HEK293 (cell line): ENCODE data around the gene TNFRSF18.

Source experiments
- HIC1 ChIP-seq: fragments of 450-650 bp; formaldehyde crosslinking; IDR thresholded peaks from 2 replicates; pipeline ENCODE4 v1.5.1; 2016; ENCODE audit warnings: missing biosample characterization, missing genetic modification characterization
- HOXC10 ChIP-seq: sonication (generic); formaldehyde crosslinking; IDR thresholded peaks from 2 replicates; pipeline ENCODE4 v1.8.1; 2023; ENCODE audit warnings: mild to moderate bottlenecking, missing genetic modification reagents
- KLF9 ChIP-seq: fragments of 450-650 bp; formaldehyde crosslinking; IDR thresholded peaks from 2 replicates; pipeline ENCODE4 v1.5.1; 2016; ENCODE audit warnings: missing biosample characterization, missing genetic modification characterization, low read depth
- SP3 ChIP-seq: fragments of 450-650 bp; formaldehyde crosslinking; IDR thresholded peaks from 2 replicates; pipeline ENCODE4 v1.5.1; 2016; ENCODE audit warnings: missing biosample characterization, missing genetic modification characterization
- YY2 ChIP-seq: fragments of 450-650 bp; formaldehyde crosslinking; IDR thresholded peaks from 2 replicates; pipeline ENCODE4 v1.5.1; 2016; ENCODE audit warnings: missing biosample characterization, missing genetic modification characterization
- ZNF112 ChIP-seq: fragments of 450-650 bp; formaldehyde crosslinking; IDR thresholded peaks from 2 replicates; pipeline ENCODE4 v1.5.0; 2017; ENCODE audit warnings: missing biosample characterization, missing genetic modification characterization
- ZNF133 ChIP-seq: fragments of 450-650 bp; formaldehyde crosslinking; IDR thresholded peaks from 2 replicates; pipeline ENCODE4 v1.5.1; 2016; ENCODE audit warnings: missing biosample characterization, missing genetic modification characterization
- ZNF169 ChIP-seq: fragments of 450-650 bp; formaldehyde crosslinking; IDR thresholded peaks from 2 replicates; pipeline ENCODE4 v1.5.1; 2016; ENCODE audit warnings: missing biosample characterization, missing genetic modification characterization
- ZNF239 ChIP-seq: fragments of 450-650 bp; formaldehyde crosslinking; IDR thresholded peaks from 2 replicates; pipeline ENCODE4 v1.5.1; 2016; ENCODE audit warnings: missing biosample characterization, missing genetic modification characterization
- ZNF248 ChIP-seq: fragments of 450-650 bp; formaldehyde crosslinking; IDR thresholded peaks from 2 replicates; pipeline ENCODE4 v1.5.1; 2017; ENCODE audit warnings: missing biosample characterization, missing genetic modification characterization
- ZNF26 ChIP-seq: fragments of 450-650 bp; formaldehyde crosslinking; IDR thresholded peaks from 2 replicates; pipeline ENCODE4 v1.5.1; 2016; ENCODE audit warnings: missing biosample characterization, missing genetic modification characterization
- ZNF404 ChIP-seq: fragments of 450-650 bp; formaldehyde crosslinking; IDR thresholded peaks from 2 replicates; pipeline ENCODE4 v1.5.1; 2017; ENCODE audit warnings: missing biosample characterization, missing genetic modification characterization
- ZNF423 ChIP-seq: fragments of 450-650 bp; formaldehyde crosslinking; IDR thresholded peaks from 2 replicates; pipeline ENCODE4 v1.5.1; 2016; ENCODE audit warnings: missing biosample characterization, missing genetic modification characterization
- ZNF585B ChIP-seq: fragments of 450-650 bp; formaldehyde crosslinking; IDR thresholded peaks from 2 replicates; pipeline ENCODE4 v1.5.1; 2016; ENCODE audit warnings: missing biosample characterization, missing genetic modification characterization
- ZNF629 ChIP-seq: fragments of 450-650 bp; formaldehyde crosslinking; IDR thresholded peaks from 2 replicates; pipeline ENCODE4 v1.5.1; 2017; ENCODE audit warnings: missing biosample characterization, missing genetic modification characterization
- ZNF76 ChIP-seq: fragments of 450-650 bp; formaldehyde crosslinking; IDR thresholded peaks from 2 replicates; pipeline ENCODE4; 2016; ENCODE audit warnings: low read depth, missing biosample characterization, missing genetic modification characterization, borderline replicate concordance
- ZNF791 ChIP-seq: fragments of 450-650 bp; formaldehyde crosslinking; IDR thresholded peaks from 2 replicates; pipeline ENCODE4 v1.5.1; 2016; ENCODE audit warnings: missing biosample characterization, missing genetic modification characterization
- ZSCAN18 ChIP-seq: fragments of 450-650 bp; formaldehyde crosslinking; IDR thresholded peaks from 2 replicates; pipeline ENCODE4 v1.5.1; 2016; ENCODE audit warnings: missing biosample characterization, missing genetic modification characterization
- ZSCAN30 ChIP-seq: fragments of 450-650 bp; IDR thresholded peaks from 2 replicates; pipeline ENCODE4 v1.5.1; 2018; ENCODE audit warnings: missing biosample characterization, mild to moderate bottlenecking, missing genetic modification characterization, moderate library complexity
- TF ChIP-seq, protein P1 (sequence below): fragments of 450-650 bp; formaldehyde crosslinking; IDR thresholded peaks from 2 replicates; pipeline ENCODE4 v1.5.1; 2016; ENCODE audit warnings: missing biosample characterization, missing genetic modification characterization, borderline replicate concordance
- TF ChIP-seq, protein P2 (sequence below): fragments of 450-650 bp; formaldehyde crosslinking; IDR thresholded peaks from 2 replicates; pipeline ENCODE4 v1.5.1; 2016; ENCODE audit warnings: missing biosample characterization, missing genetic modification characterization
- TF ChIP-seq, protein P3 (sequence below): fragments of 450-650 bp; formaldehyde crosslinking; IDR thresholded peaks from 2 replicates; pipeline ENCODE4 v1.5.1; 2016; ENCODE audit warnings: missing biosample characterization, missing genetic modification characterization
- TF ChIP-seq, protein P4 (sequence below): fragments of 450-650 bp; formaldehyde crosslinking; IDR thresholded peaks from 2 replicates; pipeline ENCODE4 v1.5.1; 2016; ENCODE audit warnings: missing biosample characterization, missing genetic modification characterization, low read depth
- TF ChIP-seq, protein P5 (sequence below): fragments of 450-650 bp; formaldehyde crosslinking; IDR thresholded peaks from 2 replicates; pipeline ENCODE4 v1.5.1; 2016; ENCODE audit warnings: missing biosample characterization, missing genetic modification characterization

TNFRSF18 gene

DNA sequence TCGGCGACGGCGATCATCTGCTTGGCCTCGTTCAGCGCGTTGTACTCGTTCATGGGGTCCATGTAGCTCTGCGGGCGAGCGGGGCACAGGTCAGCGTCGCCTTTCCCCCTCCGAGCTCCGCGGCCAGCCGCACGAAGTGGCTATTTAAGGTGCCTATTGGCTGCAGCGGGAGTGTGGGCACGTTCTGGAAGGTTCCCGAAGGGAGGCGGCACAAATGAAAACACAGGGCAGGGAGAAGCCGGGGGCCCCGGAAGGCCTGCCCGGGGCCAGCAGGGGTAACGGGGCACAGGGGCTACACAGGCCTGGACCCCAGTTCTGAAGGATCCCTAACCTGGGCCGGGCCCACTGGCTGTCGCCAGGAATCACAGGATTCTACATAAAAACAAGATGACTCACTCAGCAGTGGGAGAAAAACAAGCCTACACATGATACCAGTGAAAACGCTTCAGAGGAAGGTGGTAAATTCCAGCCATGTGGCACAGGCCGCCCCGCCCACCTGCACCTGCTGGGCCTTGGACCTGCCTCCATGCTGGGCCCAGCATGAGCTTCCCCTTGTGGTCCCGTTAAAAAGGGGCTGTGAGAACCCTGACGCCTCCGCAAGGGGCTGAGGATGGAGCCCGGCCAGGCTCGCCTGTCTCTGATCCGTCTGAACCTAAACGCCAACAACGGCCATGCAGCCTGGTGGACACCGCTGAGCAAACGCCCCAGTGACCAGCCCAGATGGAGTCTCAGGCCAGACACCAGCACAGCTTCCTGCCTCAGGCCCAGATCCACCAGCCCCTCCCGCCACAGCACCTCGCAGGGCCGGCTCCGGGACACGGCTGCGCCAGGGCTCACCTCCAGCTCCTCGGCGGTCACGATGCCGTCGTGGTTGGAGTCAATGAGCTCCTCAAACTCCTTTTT is 11.5 kb upstream of the TNFRSF18 start (continued):
- TF ChIP-seq HIC1 (tag by site-specific recombination), result peak; percentile 73; the same call in 1 of the 2 replicates
- TF ChIP-seq ZNF26 (tag by site-specific recombination), result no peak
- no peak for TF ChIP-seq ZNF585B (tag by site-specific recombination)
- TF ChIP-seq ZNF404, result no peak
- TF ChIP-seq, protein P1, sequence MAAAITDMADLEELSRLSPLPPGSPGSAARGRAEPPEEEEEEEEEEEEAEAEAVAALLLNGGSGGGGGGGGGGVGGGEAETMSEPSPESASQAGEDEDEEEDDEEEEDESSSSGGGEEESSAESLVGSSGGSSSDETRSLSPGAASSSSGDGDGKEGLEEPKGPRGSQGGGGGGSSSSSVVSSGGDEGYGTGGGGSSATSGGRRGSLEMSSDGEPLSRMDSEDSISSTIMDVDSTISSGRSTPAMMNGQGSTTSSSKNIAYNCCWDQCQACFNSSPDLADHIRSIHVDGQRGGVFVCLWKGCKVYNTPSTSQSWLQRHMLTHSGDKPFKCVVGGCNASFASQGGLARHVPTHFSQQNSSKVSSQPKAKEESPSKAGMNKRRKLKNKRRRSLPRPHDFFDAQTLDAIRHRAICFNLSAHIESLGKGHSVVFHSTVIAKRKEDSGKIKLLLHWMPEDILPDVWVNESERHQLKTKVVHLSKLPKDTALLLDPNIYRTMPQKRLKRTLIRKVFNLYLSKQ (tag by site-specific recombination), result no peak
- TF ChIP-seq ZNF629 (tag by site-specific recombination), result no peak
- no peak for TF ChIP-seq ZSCAN18 (tag by site-specific recombination)
- no peak for TF ChIP-seq ZNF169 (tag by site-specific recombination)
- TF ChIP-seq, protein P2, sequence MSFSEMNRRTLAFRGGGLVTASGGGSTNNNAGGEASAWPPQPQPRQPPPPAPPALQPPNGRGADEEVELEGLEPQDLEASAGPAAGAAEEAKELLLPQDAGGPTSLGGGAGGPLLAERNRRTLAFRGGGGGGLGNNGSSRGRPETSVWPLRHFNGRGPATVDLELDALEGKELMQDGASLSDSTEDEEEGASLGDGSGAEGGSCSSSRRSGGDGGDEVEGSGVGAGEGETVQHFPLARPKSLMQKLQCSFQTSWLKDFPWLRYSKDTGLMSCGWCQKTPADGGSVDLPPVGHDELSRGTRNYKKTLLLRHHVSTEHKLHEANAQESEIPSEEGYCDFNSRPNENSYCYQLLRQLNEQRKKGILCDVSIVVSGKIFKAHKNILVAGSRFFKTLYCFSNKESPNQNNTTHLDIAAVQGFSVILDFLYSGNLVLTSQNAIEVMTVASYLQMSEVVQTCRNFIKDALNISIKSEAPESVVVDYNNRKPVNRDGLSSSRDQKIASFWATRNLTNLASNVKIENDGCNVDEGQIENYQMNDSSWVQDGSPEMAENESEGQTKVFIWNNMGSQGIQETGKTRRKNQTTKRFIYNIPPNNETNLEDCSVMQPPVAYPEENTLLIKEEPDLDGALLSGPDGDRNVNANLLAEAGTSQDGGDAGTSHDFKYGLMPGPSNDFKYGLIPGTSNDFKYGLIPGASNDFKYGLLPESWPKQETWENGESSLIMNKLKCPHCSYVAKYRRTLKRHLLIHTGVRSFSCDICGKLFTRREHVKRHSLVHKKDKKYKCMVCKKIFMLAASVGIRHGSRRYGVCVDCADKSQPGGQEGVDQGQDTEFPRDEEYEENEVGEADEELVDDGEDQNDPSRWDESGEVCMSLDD (tag by site-specific recombination), result no peak
- TF ChIP-seq ZNF112, result no peak
- no peak for TF ChIP-seq SP3 (tag by site-specific recombination)
- no peak for TF ChIP-seq YY2 (tag by site-specific recombination)
- TF ChIP-seq ZNF133 (tag by site-specific recombination), result no peak
- no peak for TF ChIP-seq ZNF248 (tag by site-specific recombination)
- TF ChIP-seq ZNF76 (tag by site-specific recombination), result no peak
- no peak for TF ChIP-seq ZNF791 (tag by site-specific recombination)
- TF ChIP-seq HOXC10, result no peak
- TF ChIP-seq, protein P3, sequence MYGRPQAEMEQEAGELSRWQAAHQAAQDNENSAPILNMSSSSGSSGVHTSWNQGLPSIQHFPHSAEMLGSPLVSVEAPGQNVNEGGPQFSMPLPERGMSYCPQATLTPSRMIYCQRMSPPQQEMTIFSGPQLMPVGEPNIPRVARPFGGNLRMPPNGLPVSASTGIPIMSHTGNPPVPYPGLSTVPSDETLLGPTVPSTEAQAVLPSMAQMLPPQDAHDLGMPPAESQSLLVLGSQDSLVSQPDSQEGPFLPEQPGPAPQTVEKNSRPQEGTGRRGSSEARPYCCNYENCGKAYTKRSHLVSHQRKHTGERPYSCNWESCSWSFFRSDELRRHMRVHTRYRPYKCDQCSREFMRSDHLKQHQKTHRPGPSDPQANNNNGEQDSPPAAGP (tag by site-specific recombination), result no peak
- TF ChIP-seq ZSCAN30 (tag by site-specific recombination), result no peak
- TF ChIP-seq ZNF423 (tag by site-specific recombination), result peak; percentile 84
- TF ChIP-seq KLF9, result peak; percentile 84
- TF ChIP-seq ZNF239 (tag by site-specific recombination), result no peak
- TF ChIP-seq, protein P4, sequence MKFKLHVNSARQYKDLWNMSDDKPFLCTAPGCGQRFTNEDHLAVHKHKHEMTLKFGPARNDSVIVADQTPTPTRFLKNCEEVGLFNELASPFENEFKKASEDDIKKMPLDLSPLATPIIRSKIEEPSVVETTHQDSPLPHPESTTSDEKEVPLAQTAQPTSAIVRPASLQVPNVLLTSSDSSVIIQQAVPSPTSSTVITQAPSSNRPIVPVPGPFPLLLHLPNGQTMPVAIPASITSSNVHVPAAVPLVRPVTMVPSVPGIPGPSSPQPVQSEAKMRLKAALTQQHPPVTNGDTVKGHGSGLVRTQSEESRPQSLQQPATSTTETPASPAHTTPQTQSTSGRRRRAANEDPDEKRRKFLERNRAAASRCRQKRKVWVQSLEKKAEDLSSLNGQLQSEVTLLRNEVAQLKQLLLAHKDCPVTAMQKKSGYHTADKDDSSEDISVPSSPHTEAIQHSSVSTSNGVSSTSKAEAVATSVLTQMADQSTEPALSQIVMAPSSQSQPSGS, result no peak
- TF ChIP-seq, protein P5, sequence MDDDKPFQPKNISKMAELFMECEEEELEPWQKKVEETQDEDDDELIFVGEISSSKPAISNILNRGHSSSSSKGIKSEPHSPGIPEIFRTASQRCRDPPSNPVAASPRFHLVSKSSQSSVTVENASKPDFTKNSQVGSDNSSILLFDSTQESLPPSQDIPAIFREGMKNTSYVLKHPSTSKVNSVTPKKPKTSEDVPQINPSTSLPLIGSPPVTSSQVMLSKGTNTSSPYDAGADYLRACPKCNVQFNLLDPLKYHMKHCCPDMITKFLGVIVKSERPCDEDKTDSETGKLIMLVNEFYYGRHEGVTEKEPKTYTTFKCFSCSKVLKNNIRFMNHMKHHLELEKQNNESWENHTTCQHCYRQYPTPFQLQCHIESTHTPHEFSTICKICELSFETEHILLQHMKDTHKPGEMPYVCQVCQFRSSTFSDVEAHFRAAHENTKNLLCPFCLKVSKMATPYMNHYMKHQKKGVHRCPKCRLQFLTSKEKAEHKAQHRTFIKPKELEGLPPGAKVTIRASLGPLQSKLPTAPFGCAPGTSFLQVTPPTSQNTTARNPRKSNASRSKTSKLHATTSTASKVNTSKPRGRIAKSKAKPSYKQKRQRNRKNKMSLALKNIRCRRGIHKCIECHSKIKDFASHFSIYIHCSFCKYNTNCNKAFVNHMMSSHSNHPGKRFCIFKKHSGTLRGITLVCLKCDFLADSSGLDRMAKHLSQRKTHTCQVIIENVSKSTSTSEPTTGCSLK (tag by site-specific recombination), result no peak
